Activated effector memory CD4-positive, alpha-beta T cell treated with Interleukin-2 at 50 U/mL for 16 hours (primary cell): ENCODE measurements around the gene SLITRK3.
"Not testable (repeated sequence)": the region's sequence is repeated elsewhere in the genome, so short reads cannot be mapped to it uniquely, and the experiment has no call there.

Experiments used
- DNase-seq: peaks from one replicate; pipeline ENCODE4 v3.0.0-alpha.2; 2020

The SLITRK3 gene

GRCh38 chr3:165192610-165193192 is 3.5 kb downstream of the SLITRK3 start:
- DNase-seq: no peak

DNA sequence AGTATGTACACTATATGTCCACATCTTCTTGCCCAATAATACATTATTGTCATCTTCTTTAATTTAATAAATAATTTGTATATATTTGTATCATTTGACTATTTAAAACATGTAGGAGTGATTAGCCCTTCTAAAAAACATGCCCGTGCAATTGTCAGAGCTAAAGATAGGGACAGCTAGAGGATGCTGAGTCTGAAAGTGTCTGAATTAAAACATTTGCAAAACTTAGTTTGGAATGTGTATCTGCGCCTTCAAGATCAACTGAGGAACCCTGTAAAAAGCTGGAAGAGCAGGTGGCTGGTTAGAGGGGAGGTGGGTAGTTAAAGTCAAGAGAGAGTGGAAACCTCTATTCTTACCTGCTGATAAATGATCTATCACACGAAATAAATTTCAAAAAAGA is 4.7 kb downstream of the SLITRK3 start:
- DNase-seq: no peak

DNA sequence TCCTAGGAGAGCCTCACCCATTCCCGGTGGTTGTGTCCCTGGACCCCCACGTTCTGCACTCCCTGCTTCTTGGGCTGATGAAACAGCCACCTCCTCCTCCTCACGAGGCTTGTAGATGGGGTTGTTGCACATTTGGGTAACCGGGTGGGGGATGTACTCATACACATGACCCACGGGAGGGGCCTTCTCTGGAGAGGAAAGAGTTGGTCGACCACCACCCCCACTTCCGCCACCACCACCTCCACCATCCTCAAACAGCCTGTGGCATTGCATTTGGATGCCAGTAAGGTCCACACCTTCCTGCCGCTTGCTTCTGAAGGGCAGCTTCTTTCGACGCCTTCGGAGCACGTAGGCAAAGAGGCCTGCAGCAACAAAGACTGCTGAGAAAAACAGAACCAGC is 7.7 kb downstream of the SLITRK3 start:
- DNase-seq: no peak

GRCh38 chr3:165185707-165186327 is 10.4 kb downstream of the SLITRK3 start:
- no peak for DNase-seq

- DNase-seq: no peak
Observed at GRCh38 chr3:165181556-165181955, 14.6 kb downstream of the SLITRK3 start.

- no peak for DNase-seq
Observed at GRCh38 chr3:165170236-165170635, 25.9 kb downstream of the SLITRK3 start.

- no peak for DNase-seq
Observed at GRCh38 chr3:165169368-165169767, 26.8 kb downstream of the SLITRK3 start.

DNA sequence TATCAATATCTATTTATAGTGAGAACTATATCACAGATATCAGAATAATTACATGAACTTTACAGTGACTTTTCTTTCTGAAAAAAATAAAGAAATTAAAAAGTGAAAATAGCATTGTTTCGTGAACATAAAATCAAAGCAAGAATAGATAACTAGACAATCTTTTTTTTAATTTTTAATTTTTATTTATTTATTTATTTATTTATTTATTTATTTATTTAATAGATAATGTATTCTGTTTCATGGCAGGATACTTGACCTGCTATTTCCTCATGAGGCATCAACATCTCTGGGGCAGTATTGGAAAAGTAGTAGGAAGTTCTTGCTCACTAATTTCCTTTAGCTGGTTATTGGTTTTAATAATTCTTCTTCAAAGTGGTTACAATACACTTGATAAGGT is 33.3 kb downstream of the SLITRK3 start:
- no peak for DNase-seq

DNA sequence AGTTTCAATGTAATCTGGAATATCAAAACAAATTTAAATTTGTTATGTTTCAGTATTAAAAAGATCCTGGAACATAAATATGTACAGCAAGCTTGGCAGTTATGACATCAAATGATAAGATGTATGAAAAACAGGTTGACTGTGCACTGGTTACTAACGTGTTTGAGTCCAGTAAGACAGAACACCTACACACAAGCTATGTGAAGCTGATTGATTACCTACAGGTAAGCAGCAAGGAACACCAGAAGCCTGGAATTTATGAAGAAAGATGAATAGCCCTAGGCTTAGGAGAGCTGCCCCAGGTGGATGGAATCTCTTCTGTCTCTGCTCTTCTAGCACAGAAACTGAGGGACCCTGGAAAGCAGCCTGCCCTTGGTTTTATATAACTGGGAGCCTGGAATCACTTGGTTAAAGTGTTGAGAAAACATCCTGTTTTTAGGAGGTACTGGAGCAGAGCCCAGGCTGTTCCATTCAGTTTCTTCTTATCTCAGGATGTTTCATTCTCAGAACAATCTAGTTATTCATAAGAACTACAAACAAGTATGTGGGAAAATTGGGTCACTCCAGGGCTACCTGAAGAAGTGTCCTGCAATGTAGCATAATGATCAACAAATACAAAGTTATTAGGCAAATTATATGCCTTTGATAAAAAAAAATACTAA is 36.3 kb downstream of the SLITRK3 start:
- DNase-seq: no peak

GRCh38 chr3:165158011-165158410 is 38.2 kb downstream of the SLITRK3 start:
- no peak for DNase-seq

DNA sequence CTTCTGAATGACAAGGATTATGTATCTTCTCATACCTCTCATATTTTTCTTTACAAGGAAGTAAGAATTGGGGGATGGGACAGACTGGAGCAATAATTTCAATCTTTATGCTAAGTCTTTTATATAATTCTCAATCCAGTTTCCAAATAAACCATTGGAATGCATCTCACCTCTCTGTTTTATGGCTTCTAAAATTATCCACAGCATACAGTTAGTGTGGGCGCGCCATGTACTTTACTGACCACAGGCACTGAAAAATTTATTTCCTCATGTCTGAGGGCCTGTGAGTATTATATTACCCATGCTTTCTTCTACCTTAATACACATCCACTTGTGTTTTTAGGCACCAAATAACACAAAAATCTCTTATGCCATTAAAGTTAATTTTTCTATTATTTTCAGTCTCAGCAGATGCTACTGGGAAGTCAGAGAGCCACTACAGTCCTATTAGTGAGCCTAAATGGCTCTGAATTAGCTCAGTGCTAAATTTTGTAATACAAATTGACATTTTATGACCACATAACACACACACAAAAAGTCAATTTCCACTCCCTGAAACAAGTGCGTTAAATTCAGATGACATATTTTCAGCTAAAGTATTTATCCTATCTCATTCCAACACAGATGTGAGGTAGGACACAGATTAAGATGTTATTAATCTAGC is 39.3 kb downstream of the SLITRK3 start:
- no peak for DNase-seq

DNA sequence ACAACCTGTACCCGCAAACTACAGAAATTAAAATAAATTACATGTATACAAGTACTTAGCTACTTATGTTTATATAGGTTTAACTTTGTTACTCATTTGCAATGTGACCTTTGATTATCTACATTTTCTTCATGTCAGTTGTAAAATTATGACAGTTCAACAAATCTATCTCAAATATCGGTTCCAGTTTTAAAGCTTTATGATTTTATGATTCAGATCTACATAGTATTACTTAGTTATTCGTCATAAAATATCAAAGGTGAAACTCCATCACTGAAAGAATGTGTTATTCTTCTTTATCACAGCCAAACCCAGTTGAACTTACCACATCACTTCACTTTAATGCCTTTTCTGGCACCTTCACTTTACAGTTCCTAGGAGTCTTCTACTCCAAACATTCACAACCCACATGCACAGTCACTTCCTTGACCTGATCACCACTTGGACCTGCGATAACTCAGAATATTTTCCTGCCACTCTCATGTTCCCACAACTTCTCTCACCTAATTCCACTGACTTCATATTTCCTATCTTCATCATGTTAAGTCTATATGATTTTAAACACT is 47.2 kb downstream of the SLITRK3 start:
- DNase-seq: no peak

GRCh38 chr3:165144271-165144670 is 51.9 kb downstream of the SLITRK3 start:
- DNase-seq: no peak

DNA sequence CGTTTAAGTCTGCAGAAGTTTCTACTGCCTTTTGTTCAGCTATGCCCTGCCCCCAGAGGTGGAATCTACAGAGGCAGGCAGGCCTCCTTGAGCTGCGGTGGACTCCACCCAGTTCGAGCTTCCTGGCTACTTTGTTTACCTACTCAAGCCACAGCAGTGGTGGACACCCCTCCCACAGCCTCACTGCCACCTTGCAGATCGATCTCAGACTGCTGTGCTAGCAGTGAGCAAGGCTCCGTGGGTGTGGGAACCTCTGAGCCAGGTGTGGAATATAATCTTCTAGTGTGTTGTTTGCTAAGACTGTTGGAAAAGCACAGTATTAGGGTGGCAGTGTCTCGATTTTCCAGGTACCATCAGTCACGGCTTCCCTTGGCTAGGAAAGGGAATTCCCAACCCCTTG is 56.3 kb downstream of the SLITRK3 start:
- DNase-seq: not testable (repeated sequence)
